GM23338 (cell line): ENCODE results near the gene ENOX1. TPM values are rescaled to one million over a fixed set of nuclear protein-coding genes. Genes with fewer than 3 reads are reported as not detected.

Experiments used
- ATAC-seq: fragments of 200-7000 bp; cut with Tn5 transposase; 3 replicates; pipeline ENCODE4 v1.9.1; 2020
- DNase-seq: peaks from one replicate; pipeline ENCODE4 v3.0.0-alpha.2; 2015; ENCODE audit warnings: low spot score
- H2AFZ ChIP-seq: fragments of 200-600 bp; sonication (generic); 2 replicates; pipeline ENCODE4 v1.8.0; 2016; ENCODE audit warnings: antibody characterized with exemption, mild to moderate bottlenecking, moderate library complexity
- H3F3A ChIP-seq: fragments of 200-600 bp; sonication (generic); replicated peaks from 2 replicates; pipeline ENCODE4 v1.8.0; 2017; ENCODE audit warnings: antibody characterized with exemption, mixed run types, low read depth
- H3K27ac ChIP-seq: fragments of 200-600 bp; sonication (generic); 2 replicates; pipeline ENCODE4 v1.6.1; 2016; ENCODE audit warnings: low read depth
- H3K27me3 ChIP-seq: fragments of 200-600 bp; sonication (generic); 2 replicates; pipeline ENCODE4 v1.8.0; 2016; ENCODE audit warnings: mild to moderate bottlenecking, mixed run types, moderate library complexity; ENCODE audit not compliant: insufficient read depth
- H3K36me3 ChIP-seq: fragments of 200-600 bp; sonication (generic); 2 replicates; pipeline ENCODE4 v1.8.0; 2016; ENCODE audit warnings: mild to moderate bottlenecking; ENCODE audit not compliant: insufficient read depth
- H3K4me1 ChIP-seq: fragments of 200-600 bp; sonication (generic); 2 replicates; pipeline ENCODE4 v1.8.0; 2016; ENCODE audit warnings: mild to moderate bottlenecking, moderate library complexity; ENCODE audit not compliant: insufficient read depth
- H3K4me2 ChIP-seq: fragments of 200-600 bp; sonication (generic); 2 replicates; pipeline ENCODE4 v1.7.1; 2017; ENCODE audit warnings: mixed run types
- H3K4me3 ChIP-seq: fragments of 200-600 bp; sonication (generic); 2 replicates; pipeline ENCODE4 v1.6.1; 2016; ENCODE audit warnings: mixed run types
- H3K79me2 ChIP-seq: fragments of 200-600 bp; sonication (generic); replicated peaks from 2 replicates; pipeline ENCODE4 v1.8.0; 2017; ENCODE audit warnings: mild to moderate bottlenecking; ENCODE audit not compliant: insufficient read depth
- H3K9me2 ChIP-seq: fragments of 200-600 bp; sonication (generic); 2 replicates; pipeline ENCODE4 v1.8.0; 2017; ENCODE audit not compliant: insufficient read depth
- H4K20me1 ChIP-seq: fragments of 200-600 bp; sonication (generic); replicated peaks from 2 replicates; pipeline ENCODE4 v1.8.0; 2017; ENCODE audit warnings: mild to moderate bottlenecking; ENCODE audit not compliant: insufficient read depth
- H3K27ac Mint-ChIP-seq: 2 replicates; pipeline ENCODE4 v1.8.0; 2020; ENCODE audit warnings: inconsistent platforms, mild to moderate bottlenecking, moderate library complexity, mixed read lengths
- H3K27me3 Mint-ChIP-seq: 3 replicates; pipeline ENCODE4 v1.8.0; 2022; ENCODE audit warnings: low read depth, mild to moderate bottlenecking, moderate library complexity, mixed read lengths, inconsistent platforms; ENCODE audit not compliant: insufficient read depth, poor library complexity
- H3K36me3 Mint-ChIP-seq: 3 replicates; pipeline ENCODE4 v1.8.0; 2021; ENCODE audit warnings: low read depth, mild to moderate bottlenecking, inconsistent platforms, moderate library complexity, mixed read lengths
- H3K4me1 Mint-ChIP-seq: 3 replicates; pipeline ENCODE4 v1.8.0; 2020; ENCODE audit warnings: mild to moderate bottlenecking, inconsistent platforms, mixed read lengths
- H3K4me3 Mint-ChIP-seq: 3 replicates; pipeline ENCODE4 v1.8.0; 2021; ENCODE audit warnings: moderate library complexity, mild to moderate bottlenecking, inconsistent platforms, mixed read lengths
- H3K9me3 Mint-ChIP-seq: 3 replicates; pipeline ENCODE4 v1.8.0; 2020; ENCODE audit warnings: moderate library complexity, mild to moderate bottlenecking, inconsistent platforms, mixed read lengths
- CREB1 ChIP-seq: fragments of 250-450 bp; sonication (Bioruptor Pico); IDR thresholded peaks from 2 replicates; pipeline ENCODE4 v1.5.0; 2020; ENCODE audit warnings: low read depth, mild to moderate bottlenecking, moderate library complexity
- EZH2 ChIP-seq: fragments of 200-600 bp; sonication (generic); IDR thresholded peaks from one replicate; pipeline ENCODE4 v1.8.0; 2017; ENCODE audit warnings: antibody characterized with exemption, mild to moderate bottlenecking, low read depth; ENCODE audit not compliant: unreplicated experiment
- EZH2phosphoT487 ChIP-seq: fragments of 200-600 bp; sonication (generic); IDR thresholded peaks from one replicate; pipeline ENCODE4 v1.8.1; 2018; ENCODE audit warnings: antibody characterized with exemption; ENCODE audit not compliant: unreplicated experiment
- JUNB ChIP-seq: IDR thresholded peaks from one replicate; pipeline ENCODE4 v1.6.1; 2016; ENCODE audit warnings: antibody characterized with exemption; ENCODE audit not compliant: unreplicated experiment
- NANOG ChIP-seq: IDR thresholded peaks from 2 replicates; pipeline ENCODE4 v1.6.1; 2016; ENCODE audit warnings: antibody characterized with exemption, borderline replicate concordance
- POLR2AphosphoS5 ChIP-seq: IDR thresholded peaks from 2 replicates; pipeline ENCODE4 v1.6.1; 2016; ENCODE audit warnings: antibody characterized with exemption, low read depth
- STAT1 ChIP-seq: IDR thresholded peaks from one replicate; pipeline ENCODE4 v1.6.1; 2016; ENCODE audit warnings: antibody characterized with exemption; ENCODE audit not compliant: unreplicated experiment
- ZNF114 ChIP-seq: fragments of 250-450 bp; sonication (Bioruptor Pico); IDR thresholded peaks from 2 replicates; pipeline ENCODE4 v1.5.0; 2020; ENCODE audit warnings: mild to moderate bottlenecking, moderate library complexity
- ZNF331 ChIP-seq: fragments of 250-450 bp; sonication (Bioruptor Pico); IDR thresholded peaks from 2 replicates; pipeline ENCODE4 v1.5.0; 2020; ENCODE audit warnings: low read depth, mild to moderate bottlenecking, moderate library complexity
- polyA plus RNA-seq: library from polyadenylated mRNA; unstranded; fragments of >200 nt; fragmentation: Nextera tagmentation; extraction: Ambion mirVana; gene quantifications from 2 replicates; pipeline ENCODE4 v1.2.1, GENCODE V29; 2016
- total RNA-seq: library from RNA; depleted of rRNA; stranded (reverse); fragments of >200 nt; shearing (Covaris generic); gene quantifications from 2 replicates; pipeline ENCODE4 v1.2.3, GENCODE V29; 2014
- TF ChIP-seq, protein P1 (sequence below): IDR thresholded peaks from one replicate; pipeline ENCODE4 v1.6.1; 2018; ENCODE audit warnings: antibody characterized with exemption; ENCODE audit not compliant: unreplicated experiment
- TF ChIP-seq, protein P2 (sequence below), 2 experiments: fragments of 200-600 bp in 1 of 2; sonication (generic) in 1 of 2; conservative IDR thresholded peaks; 2 replicates each; pipeline versions ENCODE4 v1.5.1 to v1.6.1; 2016 to 2017; ENCODE audit warnings: antibody characterized with exemption in 2 of 2, low read depth in 2 of 2, mild to moderate bottlenecking in 2 of 2, moderate library complexity in 1 of 2
- TF ChIP-seq, protein P3 (sequence below): IDR thresholded peaks from 2 replicates; pipeline ENCODE4 v1.6.1; 2016; ENCODE audit warnings: antibody characterized with exemption
- TF ChIP-seq, protein P4 (sequence below): fragments of 250-450 bp; sonication (Bioruptor Pico); IDR thresholded peaks from 2 replicates; pipeline ENCODE4 v1.5.0; 2020; ENCODE audit warnings: mild to moderate bottlenecking, moderate library complexity

ENOX1 gene
- total and polyA plus RNA-seq, 2 experiments from 2014 or later: 0.66 to 0.81 TPM

DNA sequence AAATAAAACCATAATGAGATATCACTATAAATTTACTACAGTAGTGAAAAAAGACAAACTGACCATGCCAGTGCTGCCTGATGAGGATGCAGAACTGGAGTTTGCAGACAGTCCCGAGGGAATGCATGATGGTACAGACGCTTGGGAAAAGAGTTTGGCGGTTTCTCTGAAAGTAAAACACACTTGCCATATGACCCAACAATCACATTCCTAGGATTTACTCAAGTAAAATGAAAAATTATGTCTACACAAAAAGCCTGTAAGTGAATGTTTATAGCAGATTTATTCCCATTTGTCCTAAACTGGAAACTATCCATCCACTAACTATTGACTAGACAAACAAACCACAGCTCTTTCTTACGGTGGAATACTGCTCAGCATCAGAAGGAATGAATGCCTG is 492.4 kb downstream of the ENOX1 start:
- TF ChIP-seq EZH2phosphoT487: no peak
- no peak for TF ChIP-seq CREB1 (CRISPR knock-in tag)
- TF ChIP-seq, protein P1, sequence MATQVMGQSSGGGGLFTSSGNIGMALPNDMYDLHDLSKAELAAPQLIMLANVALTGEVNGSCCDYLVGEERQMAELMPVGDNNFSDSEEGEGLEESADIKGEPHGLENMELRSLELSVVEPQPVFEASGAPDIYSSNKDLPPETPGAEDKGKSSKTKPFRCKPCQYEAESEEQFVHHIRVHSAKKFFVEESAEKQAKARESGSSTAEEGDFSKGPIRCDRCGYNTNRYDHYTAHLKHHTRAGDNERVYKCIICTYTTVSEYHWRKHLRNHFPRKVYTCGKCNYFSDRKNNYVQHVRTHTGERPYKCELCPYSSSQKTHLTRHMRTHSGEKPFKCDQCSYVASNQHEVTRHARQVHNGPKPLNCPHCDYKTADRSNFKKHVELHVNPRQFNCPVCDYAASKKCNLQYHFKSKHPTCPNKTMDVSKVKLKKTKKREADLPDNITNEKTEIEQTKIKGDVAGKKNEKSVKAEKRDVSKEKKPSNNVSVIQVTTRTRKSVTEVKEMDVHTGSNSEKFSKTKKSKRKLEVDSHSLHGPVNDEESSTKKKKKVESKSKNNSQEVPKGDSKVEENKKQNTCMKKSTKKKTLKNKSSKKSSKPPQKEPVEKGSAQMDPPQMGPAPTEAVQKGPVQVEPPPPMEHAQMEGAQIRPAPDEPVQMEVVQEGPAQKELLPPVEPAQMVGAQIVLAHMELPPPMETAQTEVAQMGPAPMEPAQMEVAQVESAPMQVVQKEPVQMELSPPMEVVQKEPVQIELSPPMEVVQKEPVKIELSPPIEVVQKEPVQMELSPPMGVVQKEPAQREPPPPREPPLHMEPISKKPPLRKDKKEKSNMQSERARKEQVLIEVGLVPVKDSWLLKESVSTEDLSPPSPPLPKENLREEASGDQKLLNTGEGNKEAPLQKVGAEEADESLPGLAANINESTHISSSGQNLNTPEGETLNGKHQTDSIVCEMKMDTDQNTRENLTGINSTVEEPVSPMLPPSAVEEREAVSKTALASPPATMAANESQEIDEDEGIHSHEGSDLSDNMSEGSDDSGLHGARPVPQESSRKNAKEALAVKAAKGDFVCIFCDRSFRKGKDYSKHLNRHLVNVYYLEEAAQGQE: no peak
- no peak for TF ChIP-seq ZNF114 (CRISPR knock-in tag)
- no peak for TF ChIP-seq EZH2
- no peak for TF ChIP-seq POLR2AphosphoS5
- no peak for TF ChIP-seq JUNB
- TF ChIP-seq, protein P2, sequence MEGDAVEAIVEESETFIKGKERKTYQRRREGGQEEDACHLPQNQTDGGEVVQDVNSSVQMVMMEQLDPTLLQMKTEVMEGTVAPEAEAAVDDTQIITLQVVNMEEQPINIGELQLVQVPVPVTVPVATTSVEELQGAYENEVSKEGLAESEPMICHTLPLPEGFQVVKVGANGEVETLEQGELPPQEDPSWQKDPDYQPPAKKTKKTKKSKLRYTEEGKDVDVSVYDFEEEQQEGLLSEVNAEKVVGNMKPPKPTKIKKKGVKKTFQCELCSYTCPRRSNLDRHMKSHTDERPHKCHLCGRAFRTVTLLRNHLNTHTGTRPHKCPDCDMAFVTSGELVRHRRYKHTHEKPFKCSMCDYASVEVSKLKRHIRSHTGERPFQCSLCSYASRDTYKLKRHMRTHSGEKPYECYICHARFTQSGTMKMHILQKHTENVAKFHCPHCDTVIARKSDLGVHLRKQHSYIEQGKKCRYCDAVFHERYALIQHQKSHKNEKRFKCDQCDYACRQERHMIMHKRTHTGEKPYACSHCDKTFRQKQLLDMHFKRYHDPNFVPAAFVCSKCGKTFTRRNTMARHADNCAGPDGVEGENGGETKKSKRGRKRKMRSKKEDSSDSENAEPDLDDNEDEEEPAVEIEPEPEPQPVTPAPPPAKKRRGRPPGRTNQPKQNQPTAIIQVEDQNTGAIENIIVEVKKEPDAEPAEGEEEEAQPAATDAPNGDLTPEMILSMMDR (conservative IDR thresholded peaks at IDR 0.05; ENCODE audit: low read depth in 2 of 2): no peak
- TF ChIP-seq, protein P3, sequence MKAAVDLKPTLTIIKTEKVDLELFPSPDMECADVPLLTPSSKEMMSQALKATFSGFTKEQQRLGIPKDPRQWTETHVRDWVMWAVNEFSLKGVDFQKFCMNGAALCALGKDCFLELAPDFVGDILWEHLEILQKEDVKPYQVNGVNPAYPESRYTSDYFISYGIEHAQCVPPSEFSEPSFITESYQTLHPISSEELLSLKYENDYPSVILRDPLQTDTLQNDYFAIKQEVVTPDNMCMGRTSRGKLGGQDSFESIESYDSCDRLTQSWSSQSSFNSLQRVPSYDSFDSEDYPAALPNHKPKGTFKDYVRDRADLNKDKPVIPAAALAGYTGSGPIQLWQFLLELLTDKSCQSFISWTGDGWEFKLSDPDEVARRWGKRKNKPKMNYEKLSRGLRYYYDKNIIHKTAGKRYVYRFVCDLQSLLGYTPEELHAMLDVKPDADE: no peak
- TF ChIP-seq NANOG: no peak
- no peak for TF ChIP-seq STAT1
- TF ChIP-seq, protein P4, sequence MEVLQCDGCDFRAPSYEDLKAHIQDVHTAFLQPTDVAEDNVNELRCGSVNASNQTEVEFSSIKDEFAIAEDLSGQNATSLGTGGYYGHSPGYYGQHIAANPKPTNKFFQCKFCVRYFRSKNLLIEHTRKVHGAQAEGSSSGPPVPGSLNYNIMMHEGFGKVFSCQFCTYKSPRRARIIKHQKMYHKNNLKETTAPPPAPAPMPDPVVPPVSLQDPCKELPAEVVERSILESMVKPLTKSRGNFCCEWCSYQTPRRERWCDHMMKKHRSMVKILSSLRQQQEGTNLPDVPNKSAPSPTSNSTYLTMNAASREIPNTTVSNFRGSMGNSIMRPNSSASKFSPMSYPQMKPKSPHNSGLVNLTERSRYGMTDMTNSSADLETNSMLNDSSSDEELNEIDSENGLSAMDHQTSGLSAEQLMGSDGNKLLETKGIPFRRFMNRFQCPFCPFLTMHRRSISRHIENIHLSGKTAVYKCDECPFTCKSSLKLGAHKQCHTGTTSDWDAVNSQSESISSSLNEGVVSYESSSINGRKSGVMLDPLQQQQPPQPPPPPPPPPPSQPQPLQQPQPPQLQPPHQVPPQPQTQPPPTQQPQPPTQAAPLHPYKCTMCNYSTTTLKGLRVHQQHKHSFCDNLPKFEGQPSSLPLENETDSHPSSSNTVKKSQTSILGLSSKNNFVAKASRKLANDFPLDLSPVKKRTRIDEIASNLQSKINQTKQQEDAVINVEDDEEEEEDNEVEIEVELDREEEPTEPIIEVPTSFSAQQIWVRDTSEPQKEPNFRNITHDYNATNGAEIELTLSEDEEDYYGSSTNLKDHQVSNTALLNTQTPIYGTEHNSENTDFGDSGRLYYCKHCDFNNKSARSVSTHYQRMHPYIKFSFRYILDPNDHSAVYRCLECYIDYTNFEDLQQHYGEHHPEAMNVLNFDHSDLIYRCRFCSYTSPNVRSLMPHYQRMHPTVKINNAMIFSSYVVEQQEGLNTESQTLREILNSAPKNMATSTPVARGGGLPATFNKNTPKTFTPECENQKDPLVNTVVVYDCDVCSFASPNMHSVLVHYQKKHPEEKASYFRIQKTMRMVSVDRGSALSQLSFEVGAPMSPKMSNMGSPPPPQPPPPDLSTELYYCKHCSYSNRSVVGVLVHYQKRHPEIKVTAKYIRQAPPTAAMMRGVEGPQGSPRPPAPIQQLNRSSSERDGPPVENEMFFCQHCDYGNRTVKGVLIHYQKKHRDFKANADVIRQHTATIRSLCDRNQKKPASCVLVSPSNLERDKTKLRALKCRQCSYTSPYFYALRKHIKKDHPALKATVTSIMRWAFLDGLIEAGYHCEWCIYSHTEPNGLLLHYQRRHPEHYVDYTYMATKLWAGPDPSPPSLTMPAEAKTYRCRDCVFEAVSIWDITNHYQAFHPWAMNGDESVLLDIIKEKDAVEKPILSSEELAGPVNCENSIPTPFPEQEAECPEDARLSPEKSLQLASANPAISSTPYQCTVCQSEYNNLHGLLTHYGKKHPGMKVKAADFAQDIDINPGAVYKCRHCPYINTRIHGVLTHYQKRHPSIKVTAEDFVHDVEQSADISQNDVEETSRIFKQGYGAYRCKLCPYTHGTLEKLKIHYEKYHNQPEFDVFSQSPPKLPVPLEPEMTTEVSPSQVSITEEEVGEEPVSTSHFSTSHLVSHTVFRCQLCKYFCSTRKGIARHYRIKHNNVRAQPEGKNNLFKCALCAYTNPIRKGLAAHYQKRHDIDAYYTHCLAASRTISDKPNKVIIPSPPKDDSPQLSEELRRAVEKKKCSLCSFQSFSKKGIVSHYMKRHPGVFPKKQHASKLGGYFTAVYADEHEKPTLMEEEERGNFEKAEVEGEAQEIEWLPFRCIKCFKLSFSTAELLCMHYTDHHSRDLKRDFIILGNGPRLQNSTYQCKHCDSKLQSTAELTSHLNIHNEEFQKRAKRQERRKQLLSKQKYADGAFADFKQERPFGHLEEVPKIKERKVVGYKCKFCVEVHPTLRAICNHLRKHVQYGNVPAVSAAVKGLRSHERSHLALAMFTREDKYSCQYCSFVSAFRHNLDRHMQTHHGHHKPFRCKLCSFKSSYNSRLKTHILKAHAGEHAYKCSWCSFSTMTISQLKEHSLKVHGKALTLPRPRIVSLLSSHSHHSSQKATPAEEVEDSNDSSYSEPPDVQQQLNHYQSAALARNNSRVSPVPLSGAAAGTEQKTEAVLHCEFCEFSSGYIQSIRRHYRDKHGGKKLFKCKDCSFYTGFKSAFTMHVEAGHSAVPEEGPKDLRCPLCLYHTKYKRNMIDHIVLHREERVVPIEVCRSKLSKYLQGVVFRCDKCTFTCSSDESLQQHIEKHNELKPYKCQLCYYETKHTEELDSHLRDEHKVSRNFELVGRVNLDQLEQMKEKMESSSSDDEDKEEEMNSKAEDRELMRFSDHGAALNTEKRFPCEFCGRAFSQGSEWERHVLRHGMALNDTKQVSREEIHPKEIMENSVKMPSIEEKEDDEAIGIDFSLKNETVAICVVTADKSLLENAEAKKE (CRISPR knock-in tag): no peak
- TF ChIP-seq ZNF331 (CRISPR knock-in tag): no peak

More for the DNA sequence above, 492.4 kb downstream of the ENOX1 start:
- Histone ChIP-seq H3K4me1 (0 out of 2 replicates have a peak, but pooled peaks cover 8% of the 10 kb centered on the region), H3K27ac (no peak overlapping the region), H3F3A (no peaks in the 10 kb centered on the region), H2AFZ (no peak overlapping the region), H3K79me2 (no peaks in the 10 kb centered on the region), H3K36me3 (no peaks in the 10 kb centered on the region), H4K20me1 (no peaks in the 10 kb centered on the region), H3K4me3 (no peak overlapping the region), H3K9me2 (peaks cover 9% of the 10 kb centered on the region; the same call in 1 of the 2 replicates), H3K4me2 (no peak overlapping the region), H3K27me3 (no peaks in the 10 kb centered on the region)
- ATAC-seq: no peak
- H3K27ac Mint-ChIP-seq: no peak overlapping the region
- H3K27me3 Mint-ChIP-seq: peaks cover 5% of the 10 kb centered on the region
- no peaks in the 10 kb centered on the region for H3K36me3 Mint-ChIP-seq
- H3K9me3 Mint-ChIP-seq: no peaks in the 10 kb centered on the region
- H3K4me1 Mint-ChIP-seq: peaks cover 16% of the 10 kb centered on the region
- no peak overlapping the region for H3K4me3 Mint-ChIP-seq
- DNase-seq: no peak
